Stimulated activated CD4-positive, alpha-beta T cell treated with anti-CD3 and anti-CD28 coated beads, Interleukin-1b, Interleukin-23, amount 100 ng/mL, for 1 hour (primary cell): ENCODE measurements around the gene NRGN.
A peak's percentile ranks its signal among the peaks of the same experiment; 100 is the strongest.

ENCODE experiments used
- DNase-seq, 2 donors: peaks; one replicate each; pipeline ENCODE4 v3.0.0-alpha.2; 2020; ENCODE audit warnings: low read depth in 2 of 2

NRGN gene

DNA sequence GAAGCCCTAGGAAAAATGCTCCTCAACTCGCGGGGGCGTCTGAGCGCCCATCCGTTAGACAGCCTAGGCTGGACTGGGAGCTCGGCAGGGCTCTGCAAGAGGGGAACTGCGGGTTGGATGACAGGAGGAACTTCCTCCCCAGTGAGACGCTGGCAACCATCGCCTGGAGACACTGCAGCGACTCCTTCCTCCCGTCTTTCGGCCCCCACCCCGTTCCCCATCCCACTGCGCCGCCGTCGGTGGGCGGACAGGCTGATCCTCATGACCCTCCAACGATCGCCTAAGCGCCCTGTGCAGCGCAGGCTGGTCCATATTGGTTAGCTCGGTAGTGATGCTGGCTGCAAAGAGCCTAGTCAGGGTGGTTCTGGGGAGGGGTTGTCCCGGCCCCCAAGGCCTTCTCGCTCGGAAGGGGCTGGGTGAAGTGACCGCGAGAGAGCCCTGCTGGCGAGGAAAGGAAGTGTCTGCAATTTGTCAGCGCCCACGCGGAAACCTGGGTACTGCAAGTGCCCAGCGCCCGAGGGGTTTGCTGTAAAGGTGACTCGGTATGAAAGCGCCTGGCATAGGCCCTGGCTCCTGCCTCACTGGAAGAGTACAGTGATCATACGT is 638 bp downstream of the NRGN start:
- no peak for DNase-seq

GRCh38 chr11:124742555-124742954 is 2.8 kb downstream of the NRGN start:
- DNase-seq: no peak

DNA sequence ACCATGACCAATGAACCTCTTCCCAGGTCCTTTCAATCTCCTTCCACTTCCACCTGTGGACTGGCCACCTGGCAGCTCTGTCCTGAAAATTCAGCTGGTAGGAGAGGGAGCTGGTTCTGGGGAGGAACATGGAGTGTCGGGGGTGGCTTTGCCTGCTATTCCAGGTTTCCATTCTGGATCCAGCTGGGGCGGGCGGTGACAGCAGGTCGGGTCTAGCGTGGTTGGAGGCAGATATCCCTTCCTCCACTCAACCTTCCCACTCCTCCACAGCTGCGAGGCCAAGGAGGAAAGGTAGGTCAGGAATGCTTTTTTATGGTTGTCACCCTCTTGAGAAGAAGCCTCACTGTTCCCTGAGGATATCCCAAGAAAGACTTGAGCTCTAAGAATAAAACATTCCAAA is 3.3 kb downstream of the NRGN start:
- no peak for DNase-seq

DNA sequence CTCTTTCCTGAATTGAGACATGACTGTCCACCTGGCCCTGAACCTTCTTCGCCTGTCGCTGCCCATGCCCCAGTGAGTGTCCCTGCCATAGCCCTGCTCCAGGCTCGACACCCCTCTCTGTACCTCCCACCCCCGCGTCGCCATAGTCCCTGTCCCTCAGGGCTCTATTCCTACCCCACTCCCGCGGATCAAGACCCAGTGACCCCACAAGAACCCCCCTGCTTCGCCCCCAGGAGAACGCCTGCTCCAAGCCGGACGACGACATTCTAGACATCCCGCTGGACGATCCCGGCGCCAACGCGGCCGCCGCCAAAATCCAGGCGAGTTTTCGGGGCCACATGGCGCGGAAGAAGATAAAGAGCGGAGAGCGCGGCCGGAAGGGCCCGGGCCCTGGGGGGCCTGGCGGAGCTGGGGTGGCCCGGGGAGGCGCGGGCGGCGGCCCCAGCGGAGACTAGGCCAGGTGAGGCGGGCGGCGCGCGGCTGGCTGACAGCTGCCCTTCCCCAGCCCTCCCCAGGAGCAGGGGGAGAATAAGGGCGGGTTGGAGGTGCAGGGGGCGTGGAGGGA is 5.6 kb downstream of the NRGN start:
- DNase-seq: no peak

GRCh38 chr11:124745835-124746620 is 6.3 kb downstream of the NRGN start:
- DNase-seq: no peak

DNA sequence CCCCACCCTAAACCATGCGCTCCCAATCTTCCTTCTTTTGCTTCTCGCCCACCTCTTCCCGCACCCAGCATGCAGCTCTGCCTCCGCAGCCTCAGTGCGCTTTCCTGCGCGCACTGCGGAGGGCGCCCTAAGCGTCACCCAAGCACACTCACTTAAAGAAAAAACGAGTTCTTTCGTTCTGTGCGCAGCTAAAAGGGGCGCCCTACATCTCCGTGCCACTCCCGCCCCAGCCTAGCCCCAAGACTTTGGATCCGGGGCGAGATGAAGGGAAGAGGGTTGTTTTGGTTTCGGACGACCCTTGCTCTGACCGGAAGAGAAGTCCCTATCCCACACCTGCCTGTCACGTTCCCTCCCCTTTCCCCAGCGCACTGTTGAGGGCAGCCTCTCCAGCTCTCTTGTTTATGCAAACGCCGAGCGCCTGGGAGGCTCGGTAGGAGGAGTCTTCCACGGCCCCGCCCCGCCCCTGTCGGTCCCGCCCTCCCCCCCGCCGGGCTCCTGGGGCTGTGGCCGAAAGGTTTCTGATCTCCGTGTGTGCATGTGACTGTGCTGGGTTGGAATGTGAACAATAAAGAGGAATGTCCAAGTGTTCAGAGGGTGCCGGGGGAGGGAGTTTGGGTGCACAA is 7.0 kb downstream of the NRGN start:
- DNase-seq: peak; percentile 53 to 65

DNA sequence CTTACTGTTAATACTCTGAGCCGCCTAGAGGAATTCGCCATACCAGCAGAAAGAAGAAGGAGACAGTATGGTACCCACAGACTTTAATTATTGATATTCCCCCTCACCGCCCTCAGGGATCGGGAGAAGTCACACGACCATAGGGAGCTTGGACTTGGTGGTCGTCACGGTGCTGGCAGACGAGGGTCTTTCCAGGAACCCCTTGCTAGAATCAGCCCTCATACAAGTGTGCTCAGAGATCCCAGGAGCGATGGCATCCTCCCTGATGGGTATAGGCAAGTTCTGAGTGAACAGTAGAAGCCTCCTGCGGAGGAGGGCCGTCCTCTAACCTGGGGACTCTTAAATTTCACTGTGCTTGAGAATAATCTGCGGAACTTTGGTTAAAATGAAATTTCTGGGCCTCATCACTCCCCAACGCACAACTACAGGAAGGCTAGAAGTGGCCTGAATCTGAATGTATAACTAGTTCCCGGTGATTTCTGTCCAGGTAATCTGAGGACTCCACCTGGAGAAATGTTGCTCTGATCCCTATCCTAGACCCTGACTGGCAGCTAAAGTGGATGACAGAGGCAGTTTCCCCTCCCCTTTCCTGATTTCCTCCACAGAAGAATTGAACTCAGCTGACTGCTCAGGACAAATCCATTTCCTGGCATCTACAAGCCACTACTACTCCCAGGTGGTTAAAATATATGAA is 7.8 kb downstream of the NRGN start:
- DNase-seq: no peak

GRCh38 chr11:124748100-124748418 is 8.3 kb downstream of the NRGN start:
- no peak for DNase-seq

- DNase-seq: no peak
These were observed 9.0 kb downstream of the NRGN start for GRCh38 chr11:124748481-124749343.

GRCh38 chr11:124749912-124750311 is 10.2 kb downstream of the NRGN start:
- DNase-seq: no peak

DNA sequence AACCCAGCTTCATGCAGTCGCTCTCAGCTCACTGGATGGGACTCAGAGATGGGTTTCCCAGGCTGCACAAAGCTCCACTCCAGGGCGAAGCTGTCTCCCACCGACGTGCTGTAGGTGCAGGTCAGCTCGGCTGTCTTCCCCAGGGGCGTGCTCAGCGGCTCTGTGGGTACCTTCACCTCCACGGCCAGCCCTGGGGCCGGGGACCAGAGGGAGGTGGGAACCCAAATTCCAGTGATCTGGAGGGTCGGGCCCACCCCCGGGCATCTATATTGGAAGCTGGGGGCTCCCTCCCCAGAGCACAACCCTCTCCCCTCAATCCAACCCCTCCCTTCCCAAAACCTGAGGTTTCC is 11.6 kb downstream of the NRGN start:
- DNase-seq: no peak

- no peak for DNase-seq
These were observed 12.2 kb downstream of the NRGN start, which contains the start of gene VSIG2 for GRCh38 chr11:124751741-124752470. TSS of gene VSIG2 (minus strand) at chr11:124752255. CDS start at chr11:124752137, 118 bp downstream.

GRCh38 chr11:124752471-124753102 is 12.8 kb downstream of the NRGN start:
- no peak for DNase-seq

GRCh38 chr11:124753205-124753604 is 13.5 kb downstream of the NRGN start:
- DNase-seq: no peak

GRCh38 chr11:124753624-124754023 is 13.9 kb downstream of the NRGN start:
- DNase-seq: no peak

- no peak for DNase-seq
These were observed 14.6 kb downstream of the NRGN start for GRCh38 chr11:124754309-124754708.

- no peak for DNase-seq
These were observed 15.0 kb downstream of the NRGN start for GRCh38 chr11:124754710-124755109.

DNA sequence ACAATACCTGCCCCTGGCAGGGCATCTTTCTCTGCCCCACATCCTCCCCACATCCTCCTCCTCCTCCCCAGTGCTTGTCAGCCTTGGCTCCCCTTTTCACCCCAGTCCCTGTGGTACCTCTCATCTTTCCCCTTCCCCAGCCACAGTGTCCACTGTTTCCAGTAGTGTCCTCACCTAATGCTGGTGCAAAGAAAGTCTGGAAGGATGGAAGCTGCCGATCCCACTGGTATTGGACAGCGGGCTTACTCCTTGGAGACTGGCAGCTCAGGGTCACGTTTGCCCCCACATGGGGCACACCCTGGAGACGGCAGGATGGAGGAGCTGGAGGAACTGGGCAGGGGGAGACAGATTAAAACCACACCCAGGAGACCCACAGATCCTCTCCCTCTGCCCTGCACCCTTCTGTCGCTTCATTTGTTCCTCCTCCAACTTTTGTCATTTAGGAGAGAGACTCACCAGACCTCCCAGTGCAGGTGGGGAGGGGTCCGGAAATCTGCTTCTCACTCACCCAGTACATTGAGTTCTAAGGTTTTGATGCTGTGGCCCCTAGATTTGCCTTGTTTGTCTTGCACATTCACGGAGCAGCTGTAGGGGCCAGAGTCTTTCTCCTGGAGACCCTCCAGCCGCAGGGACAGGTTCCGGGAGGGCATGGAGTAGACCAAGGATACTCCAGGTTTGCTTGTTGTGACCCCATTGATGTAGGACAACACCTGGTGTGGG is 16.5 kb downstream of the NRGN start:
- DNase-seq: no peak

DNA sequence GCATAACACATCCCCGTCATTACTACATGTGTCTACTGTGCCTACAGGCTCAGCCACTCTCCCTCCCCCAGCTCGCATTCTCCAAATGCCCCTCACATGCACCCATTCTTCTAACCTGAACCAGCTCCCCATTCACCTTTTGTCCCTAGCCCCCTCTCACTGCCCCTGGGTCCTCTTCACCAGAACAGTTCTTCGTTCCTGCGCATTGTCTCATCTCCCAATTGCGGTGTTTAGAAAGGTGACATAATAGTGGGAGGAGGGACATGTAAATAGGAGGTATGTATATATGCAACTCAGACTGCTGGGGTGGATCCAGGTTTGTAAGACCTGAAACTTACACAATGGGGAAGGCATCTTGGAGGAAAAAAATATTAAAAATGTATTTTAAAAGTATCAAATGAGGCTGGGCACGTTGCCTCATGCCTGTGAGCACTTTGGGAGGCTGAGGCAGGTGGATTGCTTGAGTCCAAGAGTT is 17.0 kb downstream of the NRGN start:
- no peak for DNase-seq
